Measurements from ENCODE around the gene EIF3B.
A peak's percentile ranks its signal among the peaks of the same experiment; 100 is the strongest.
"Not testable (repeated sequence)": the region's sequence is repeated elsewhere in the genome, so short reads cannot be mapped to it uniquely, and the experiment has no call there.

EIF3B gene

DNA sequence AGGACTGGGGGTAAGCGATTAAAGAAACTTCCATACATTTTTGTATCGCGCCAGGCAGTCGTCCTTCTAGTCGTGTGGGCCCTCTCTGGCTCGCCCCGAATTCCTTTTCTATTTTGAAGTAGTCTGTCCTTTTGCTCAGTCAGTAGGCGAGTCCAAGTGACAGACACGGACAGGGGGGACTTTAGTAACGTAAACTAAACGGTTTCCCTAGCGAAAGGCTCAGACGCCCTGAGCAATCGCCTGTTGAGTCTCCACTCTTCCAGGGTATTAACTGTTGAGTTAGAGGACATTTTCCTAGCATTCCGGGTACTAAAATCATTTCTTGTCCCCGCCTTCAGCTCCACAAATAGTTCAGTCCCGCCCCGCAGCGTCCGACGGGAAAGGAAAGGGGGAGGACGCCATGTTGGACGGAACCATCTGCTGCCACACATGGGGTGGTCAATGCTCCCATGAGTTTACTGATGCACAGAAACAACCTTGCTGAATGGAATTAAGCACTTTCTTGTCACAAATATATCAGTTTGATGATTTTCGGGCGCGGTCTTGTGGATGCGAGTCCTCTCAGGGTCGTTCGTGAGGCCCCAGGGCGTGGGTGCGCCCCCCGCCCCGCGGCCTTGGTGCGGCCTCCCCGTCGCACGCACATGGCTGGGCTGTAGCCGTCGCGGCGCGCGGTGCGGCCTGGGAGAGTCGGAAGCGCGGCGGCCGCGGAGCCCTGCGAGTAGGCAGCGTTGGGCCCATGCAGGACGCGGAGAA lies at the start of gene EIF3B:
TSS of gene EIF3B (plus strand) at position 642 of the 753 bp plus-strand sequence. CDS start at position 737, 95 bp downstream.
- H3K4me1 ChIP-seq (ENCODE audit: insufficient read depth, low read length): no peaks in the 10 kb centered on the region

GRCh38 chr7:2305258-2305657 lies 49.4 kb upstream of the EIF3B start:
- H3K4me1 ChIP-seq (ENCODE audit: insufficient read depth, low read length): peaks cover 23% of the 10 kb centered on the region
- H3K9me3 ChIP-seq (ENCODE audit: control insufficient read depth, insufficient read depth, low read length); H3K9ac ChIP-seq (ENCODE audit: low read depth, low read length); H3K36me3 ChIP-seq (ENCODE audit: insufficient read depth, low read length): not testable (repeated sequence)

More for the DNA sequence above, at the start of gene EIF3B:
- Histone ChIP-seq H3K9me3 (ENCODE audit: control insufficient read depth, insufficient read depth, low read length) (no peaks in the 10 kb centered on the region), H3K36me3 (ENCODE audit: insufficient read depth, low read length) (no peaks in the 10 kb centered on the region; the same call in 1 of the 2 replicates), H3K9ac (ENCODE audit: low read depth, low read length) (peak within 1 kb of the TSS; percentile 98)

- no peaks in the 10 kb centered on the region for H3K36me3 ChIP-seq (ENCODE audit: insufficient read depth, low read length)
- H3K4me1 ChIP-seq (ENCODE audit: insufficient read depth, low read length): peaks cover 15% of the 10 kb centered on the region
- no peaks in the 10 kb centered on the region; the same call in 1 of the 2 replicates for H3K9me3 ChIP-seq (ENCODE audit: control insufficient read depth, insufficient read depth, low read length)
- H3K9ac ChIP-seq (ENCODE audit: low read depth, low read length): no peak overlapping the region
Measured at GRCh38 chr7:2306688-2307087, 47.9 kb upstream of the EIF3B start.

- no peaks in the 10 kb centered on the region for H3K36me3 ChIP-seq (ENCODE audit: insufficient read depth, low read length)
- H3K4me1 ChIP-seq (ENCODE audit: insufficient read depth, low read length): peaks cover 14% of the 10 kb centered on the region
- no peaks in the 10 kb centered on the region; the same call in 1 of the 2 replicates for H3K9me3 ChIP-seq (ENCODE audit: control insufficient read depth, insufficient read depth, low read length)
- H3K9ac ChIP-seq (ENCODE audit: low read depth, low read length): no peak overlapping the region
Measured at GRCh38 chr7:2307690-2308107, 46.9 kb upstream of the EIF3B start.

DNA sequence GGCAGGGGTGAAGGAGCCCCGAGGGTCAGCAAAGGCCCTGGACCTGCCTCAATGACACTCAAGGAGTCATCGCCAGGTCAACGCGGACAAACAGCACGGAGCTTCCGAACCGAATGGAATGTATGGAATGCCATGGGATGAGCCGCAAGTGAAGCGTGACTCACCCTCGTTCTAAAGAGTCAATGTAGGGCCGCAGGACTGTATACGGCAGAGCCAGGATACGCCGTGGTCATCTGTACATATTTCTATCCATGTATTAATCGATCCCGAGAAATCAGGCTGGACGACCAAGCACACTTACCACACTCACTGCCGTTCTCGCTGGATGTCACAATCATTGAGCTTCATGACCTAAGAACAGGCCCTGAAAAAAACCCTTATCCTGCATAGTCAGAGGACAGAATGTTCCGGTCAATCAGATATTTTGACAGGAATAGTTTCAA lies 44.7 kb upstream of the EIF3B start:
- Histone ChIP-seq H3K9me3 (ENCODE audit: control insufficient read depth, insufficient read depth, low read length) (no peaks in the 10 kb centered on the region; the same call in 1 of the 2 replicates), H3K36me3 (ENCODE audit: insufficient read depth, low read length) (no peaks in the 10 kb centered on the region), H3K9ac (ENCODE audit: low read depth, low read length) (peak overlapping the region; percentile 1; the same call in 1 of the 2 replicates), H3K4me1 (ENCODE audit: insufficient read depth, low read length) (peaks cover 14% of the 10 kb centered on the region)

DNA sequence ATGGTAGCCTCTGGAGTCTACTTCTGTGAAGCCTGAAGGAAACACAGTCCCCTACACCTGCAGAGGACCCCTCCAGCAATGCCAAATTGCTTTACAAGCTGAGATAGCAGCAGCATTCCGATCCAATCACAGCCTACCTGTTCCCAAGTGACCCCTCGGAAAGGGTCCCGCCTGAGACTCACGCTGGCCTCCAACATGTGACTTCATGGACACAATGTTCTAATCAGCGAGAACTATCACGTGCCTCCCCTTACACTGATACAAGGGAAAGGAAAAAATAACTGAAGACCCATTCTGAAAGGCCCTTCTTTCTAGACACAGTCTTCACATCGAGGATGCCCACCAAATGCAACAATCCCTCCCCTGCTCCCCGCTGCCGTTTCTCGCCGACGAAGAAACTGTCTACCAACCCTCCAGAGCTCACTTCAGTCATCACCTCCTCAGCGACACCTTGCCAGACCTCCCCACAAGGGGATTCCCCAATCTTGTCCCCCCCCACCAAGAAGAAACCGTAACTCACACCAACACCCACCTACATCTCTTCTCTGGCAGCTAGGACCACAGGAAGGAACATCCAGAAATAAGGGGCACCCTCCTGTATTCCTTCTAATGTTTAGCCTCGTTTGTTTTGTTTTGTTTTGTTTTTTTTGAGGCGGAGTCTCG lies 42.2 kb upstream of the EIF3B start:
- H3K36me3 ChIP-seq (ENCODE audit: insufficient read depth, low read length): no peaks in the 10 kb centered on the region
- H3K9ac ChIP-seq (ENCODE audit: low read depth, low read length): no peak overlapping the region
- H3K4me1 ChIP-seq (ENCODE audit: insufficient read depth, low read length): peaks cover 14% of the 10 kb centered on the region
- no peaks in the 10 kb centered on the region; the same call in 1 of the 2 replicates for H3K9me3 ChIP-seq (ENCODE audit: control insufficient read depth, insufficient read depth, low read length)

DNA sequence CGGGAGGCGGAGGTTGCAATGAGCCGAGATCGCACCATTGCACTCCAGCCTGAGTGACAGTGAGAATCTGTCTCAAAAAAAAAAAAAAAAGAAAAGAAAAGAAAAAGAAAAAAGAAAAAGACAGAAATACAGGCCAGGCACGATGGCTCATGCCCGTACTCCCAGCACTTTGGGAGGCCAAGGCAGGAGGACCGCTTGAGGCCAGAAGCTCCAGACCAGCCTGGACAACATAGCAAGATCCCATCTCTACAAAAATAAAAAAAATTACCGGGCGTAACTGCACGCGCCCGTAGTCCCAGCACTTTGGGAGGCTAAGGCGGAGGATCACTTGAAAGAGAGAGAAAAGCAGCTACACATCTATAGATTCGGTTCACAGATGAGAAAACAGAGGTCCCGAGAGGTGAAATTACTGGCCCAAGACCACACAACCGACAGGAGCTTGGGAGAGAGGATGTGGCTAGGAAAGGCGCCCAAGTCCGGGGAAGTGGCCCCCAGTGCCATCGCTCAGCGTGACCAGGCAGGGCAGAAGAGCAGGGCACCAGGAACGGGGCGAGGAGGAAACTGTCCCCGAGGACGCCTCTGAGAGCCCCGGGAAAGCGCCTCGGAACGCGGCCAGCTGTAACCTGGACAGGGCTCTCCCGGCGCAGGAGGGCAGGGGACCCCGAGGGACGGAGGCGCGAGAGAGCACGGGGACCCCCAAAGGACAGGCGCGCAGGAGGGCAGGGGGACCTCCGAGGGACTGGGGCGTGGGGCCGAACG lies 41.0 kb upstream of the EIF3B start:
- Histone ChIP-seq H3K4me1 (ENCODE audit: insufficient read depth, low read length) (peaks cover 8% of the 10 kb centered on the region; the same call in 1 of the 2 replicates), H3K9me3 (ENCODE audit: control insufficient read depth, insufficient read depth, low read length) (no peaks in the 10 kb centered on the region; the same call in 1 of the 2 replicates), H3K9ac (ENCODE audit: low read depth, low read length) (peak overlapping the region; percentile 85), H3K36me3 (ENCODE audit: insufficient read depth, low read length) (no peaks in the 10 kb centered on the region)

DNA sequence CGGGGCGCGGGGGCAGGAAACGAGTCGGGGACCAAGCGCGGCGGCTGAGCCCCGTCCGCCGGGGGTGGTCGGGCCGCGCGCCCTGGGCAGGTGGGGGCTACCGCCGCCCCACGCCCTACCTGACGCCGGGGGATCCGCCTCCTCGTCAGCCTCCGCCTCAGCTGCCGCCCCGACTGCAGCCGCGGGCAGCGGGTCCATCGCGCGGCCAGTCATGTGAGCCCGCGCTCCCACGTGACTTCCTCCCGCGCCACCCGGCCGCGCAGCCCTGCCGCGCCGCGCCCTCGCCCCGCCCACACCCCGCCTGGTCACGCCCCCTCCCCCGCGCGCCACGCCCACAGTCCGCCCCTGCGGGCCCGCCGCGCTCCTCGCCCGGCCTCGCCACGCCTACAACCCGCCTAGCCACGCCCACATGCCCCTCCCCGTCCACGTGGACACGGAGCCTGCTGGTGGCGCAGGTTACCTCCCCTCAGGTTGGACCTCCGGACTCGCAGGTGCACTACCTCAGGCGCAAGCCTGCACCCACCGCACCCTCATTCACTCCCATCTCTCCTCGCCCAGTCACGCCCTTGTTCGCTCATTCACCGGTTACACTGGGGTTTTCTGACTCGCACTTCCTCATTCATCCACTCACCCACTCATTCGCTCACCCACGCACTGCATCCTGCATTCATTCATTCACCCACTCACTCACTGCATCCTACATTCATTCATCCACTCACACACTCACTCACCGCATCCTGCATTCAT lies 40.2 kb upstream of the EIF3B start, which contains the start of gene SNX8:
TSS of gene SNX8 (minus strand) at position 233 of the 747 bp plus-strand sequence. CDS start at position 213, 20 bp downstream.
- Histone ChIP-seq H3K9me3 (ENCODE audit: control insufficient read depth, insufficient read depth, low read length) (no peaks in the 10 kb centered on the region; the same call in 1 of the 2 replicates), H3K9ac (ENCODE audit: low read depth, low read length) (peak within 1 kb of the TSS; percentile 85), H3K36me3 (ENCODE audit: insufficient read depth, low read length) (no peaks in the 10 kb centered on the region), H3K4me1 (ENCODE audit: insufficient read depth, low read length) (peaks cover 8% of the 10 kb centered on the region; the same call in 1 of the 2 replicates)

DNA sequence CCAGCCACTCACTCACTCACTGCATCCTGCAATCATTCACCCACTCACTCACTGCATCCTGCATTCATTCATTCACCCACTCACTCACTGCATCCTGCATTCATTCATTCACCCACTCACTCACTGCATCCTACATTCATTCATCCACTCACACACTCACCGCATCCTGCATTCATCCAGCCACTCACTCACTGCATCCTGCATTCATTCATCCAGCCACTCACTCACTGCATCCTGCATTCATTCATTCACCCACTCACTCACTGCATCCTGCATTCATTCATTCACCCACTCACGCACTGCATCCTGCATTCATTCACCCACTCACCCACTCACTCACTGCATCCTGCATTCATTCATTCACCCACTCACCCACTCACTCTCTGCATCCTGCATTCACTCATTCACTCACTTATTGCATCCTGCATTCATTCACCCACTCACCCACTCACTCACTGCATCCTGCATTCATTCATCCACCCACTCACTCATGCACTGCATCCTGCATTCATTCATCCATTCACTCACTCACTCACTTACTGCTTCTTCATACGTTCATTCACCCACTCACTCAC lies 39.6 kb upstream of the EIF3B start:
- H3K9me3 ChIP-seq (ENCODE audit: control insufficient read depth, insufficient read depth, low read length); H3K4me1 ChIP-seq (ENCODE audit: insufficient read depth, low read length); H3K36me3 ChIP-seq (ENCODE audit: insufficient read depth, low read length): not testable (repeated sequence)
- H3K9ac ChIP-seq (ENCODE audit: low read depth, low read length): peak overlapping the region; percentile 34; the same call in 1 of the 2 replicates

GRCh38 chr7:2315787-2316186 lies 38.8 kb upstream of the EIF3B start:
- Histone ChIP-seq H3K36me3 (ENCODE audit: insufficient read depth, low read length) (no peaks in the 10 kb centered on the region), H3K9me3 (ENCODE audit: control insufficient read depth, insufficient read depth, low read length) (no peaks in the 10 kb centered on the region), H3K4me1 (ENCODE audit: insufficient read depth, low read length) (no peaks in the 10 kb centered on the region), H3K9ac (ENCODE audit: low read depth, low read length) (no peak overlapping the region)

GRCh38 chr7:2316578-2316977 lies 38.0 kb upstream of the EIF3B start:
- Histone ChIP-seq H3K36me3 (ENCODE audit: insufficient read depth, low read length) (no peaks in the 10 kb centered on the region), H3K9ac (ENCODE audit: low read depth, low read length) (no peak overlapping the region), H3K9me3 (ENCODE audit: control insufficient read depth, insufficient read depth, low read length) (no peaks in the 10 kb centered on the region), H3K4me1 (ENCODE audit: insufficient read depth, low read length) (no peaks in the 10 kb centered on the region)

DNA sequence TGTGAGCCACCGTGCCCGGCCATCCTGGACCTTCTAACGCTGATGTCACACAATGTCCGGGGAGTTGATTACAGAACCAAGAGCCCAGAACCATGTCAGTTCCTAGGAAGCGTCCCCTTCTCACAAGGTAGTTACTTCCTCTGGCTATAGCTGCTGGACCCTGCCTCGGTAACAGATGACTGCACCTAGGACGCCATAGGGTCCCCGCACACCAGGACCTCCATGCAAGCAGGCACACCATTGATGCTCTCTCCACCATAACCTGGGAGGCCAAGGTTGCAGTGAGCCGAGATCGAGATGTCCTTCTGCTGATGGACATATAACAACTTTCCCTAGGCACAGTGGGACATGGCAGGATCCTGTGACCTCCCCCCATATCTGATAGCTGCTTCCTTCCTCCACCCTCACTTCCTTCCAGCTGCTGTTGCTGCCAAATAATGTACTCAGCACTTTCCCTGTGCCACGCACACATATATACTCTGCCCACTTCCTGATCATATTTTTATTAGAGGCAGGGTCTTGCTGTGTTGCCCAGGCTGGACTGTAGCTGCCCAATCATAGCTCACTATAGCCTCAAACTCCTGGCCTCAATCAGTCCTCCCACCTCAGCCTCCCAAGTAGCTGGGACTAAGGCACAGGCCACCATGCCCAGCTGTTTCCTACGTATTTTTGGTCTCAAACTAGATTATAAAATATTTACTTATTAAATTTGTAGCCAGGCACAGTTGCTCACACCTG lies 36.9 kb upstream of the EIF3B start:
- H3K4me1 ChIP-seq (ENCODE audit: insufficient read depth, low read length): no peaks in the 10 kb centered on the region
- H3K36me3 ChIP-seq (ENCODE audit: insufficient read depth, low read length): no peaks in the 10 kb centered on the region
- no peaks in the 10 kb centered on the region for H3K9me3 ChIP-seq (ENCODE audit: control insufficient read depth, insufficient read depth, low read length)
- H3K9ac ChIP-seq (ENCODE audit: low read depth, low read length): no peak overlapping the region

GRCh38 chr7:2321020-2321419 lies 33.6 kb upstream of the EIF3B start:
- Histone ChIP-seq H3K9ac (ENCODE audit: low read depth, low read length) (no peak overlapping the region), H3K9me3 (ENCODE audit: control insufficient read depth, insufficient read depth, low read length) (no peaks in the 10 kb centered on the region), H3K4me1 (ENCODE audit: insufficient read depth, low read length) (no peaks in the 10 kb centered on the region), H3K36me3 (ENCODE audit: insufficient read depth, low read length) (no peaks in the 10 kb centered on the region)

All from ES-I3 (cell line).